Activated CD8-positive, alpha-beta memory T cell treated with anti-CD3 and anti-CD28 coated beads for 24 hours (primary cell): ENCODE data around the gene LYST.
"Not testable (repeated sequence)": the region's sequence is repeated elsewhere in the genome, so short reads cannot be mapped to it uniquely, and the experiment has no call there.

Source experiments
- DNase-seq: peaks from one replicate; pipeline ENCODE4 v3.0.0-alpha.2; 2020

LYST gene

DNA sequence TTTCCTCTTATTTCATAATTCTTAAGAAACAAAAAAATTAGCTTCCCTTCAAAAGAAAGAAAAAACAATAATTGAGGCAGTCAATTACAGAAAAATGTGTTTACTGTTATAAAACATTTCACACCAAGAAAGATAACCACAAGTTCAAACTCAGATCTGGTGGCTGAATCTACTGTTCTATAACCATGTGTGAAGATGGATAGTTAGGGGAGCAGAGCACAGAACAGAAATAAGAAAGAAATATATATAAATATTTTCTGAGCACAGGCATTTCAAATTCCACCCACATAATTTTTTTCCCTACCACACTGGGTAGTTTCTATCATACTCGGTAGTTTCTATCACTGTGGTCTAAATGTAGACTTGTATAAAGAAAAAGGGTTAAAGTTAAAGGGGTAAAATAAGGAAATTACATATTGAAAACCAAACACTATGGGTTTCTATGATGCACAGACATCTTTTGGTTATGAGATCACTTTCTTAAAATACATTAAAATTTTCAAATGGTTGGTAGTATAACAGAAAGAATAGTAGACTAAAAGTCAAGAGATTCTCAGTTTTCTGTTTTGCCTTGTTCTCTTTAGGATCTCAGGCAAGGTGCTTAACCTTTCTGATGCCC, 10.8 kb downstream of the LYST start:
- DNase-seq, result no peak

DNA sequence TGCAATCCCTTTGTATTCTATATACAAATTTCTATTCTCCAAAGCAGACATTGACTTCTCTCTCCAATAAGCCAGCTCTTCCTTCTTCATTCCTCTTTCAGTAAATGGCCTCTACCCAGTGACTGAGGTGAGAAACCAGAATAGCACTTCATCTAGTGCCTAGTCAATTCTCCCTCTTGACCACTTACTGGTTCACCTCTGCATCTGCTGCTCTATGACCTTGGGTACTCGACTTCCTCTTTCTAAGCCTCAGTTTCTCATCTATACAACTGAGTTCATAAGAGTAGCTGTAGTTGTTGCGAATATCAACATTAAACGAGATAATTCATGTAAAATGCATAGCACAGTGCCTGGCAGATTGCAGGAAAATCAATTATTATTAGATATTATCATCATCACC, 12.4 kb downstream of the LYST start:
- DNase-seq, result no peak

DNA sequence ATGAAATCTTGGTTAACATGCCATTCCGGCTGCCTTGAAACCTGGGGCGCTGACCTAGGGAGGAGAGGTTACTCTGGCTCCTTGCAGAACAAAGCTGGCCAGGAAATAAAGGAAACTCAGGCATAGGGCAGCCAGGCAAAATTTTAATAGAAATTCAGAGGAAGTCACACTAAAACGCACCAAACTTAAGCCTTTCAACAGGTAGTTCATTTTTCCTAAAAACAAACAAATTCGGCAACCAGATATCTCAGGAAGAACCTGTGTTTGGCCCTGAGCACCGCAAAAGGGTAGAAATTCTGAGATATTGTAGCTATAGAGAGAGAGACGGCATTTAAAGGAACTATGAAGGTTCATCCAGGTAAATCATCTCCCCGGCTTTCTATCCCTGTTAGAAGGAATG, 13.1 kb downstream of the LYST start:
- no peak for DNase-seq

- DNase-seq, result no peak
Measured at GRCh38 chr1:235852887-235853286, 13.8 kb downstream of the LYST start.

GRCh38 chr1:235851939-235852338, 14.8 kb downstream of the LYST start:
- DNase-seq, result no peak

DNA sequence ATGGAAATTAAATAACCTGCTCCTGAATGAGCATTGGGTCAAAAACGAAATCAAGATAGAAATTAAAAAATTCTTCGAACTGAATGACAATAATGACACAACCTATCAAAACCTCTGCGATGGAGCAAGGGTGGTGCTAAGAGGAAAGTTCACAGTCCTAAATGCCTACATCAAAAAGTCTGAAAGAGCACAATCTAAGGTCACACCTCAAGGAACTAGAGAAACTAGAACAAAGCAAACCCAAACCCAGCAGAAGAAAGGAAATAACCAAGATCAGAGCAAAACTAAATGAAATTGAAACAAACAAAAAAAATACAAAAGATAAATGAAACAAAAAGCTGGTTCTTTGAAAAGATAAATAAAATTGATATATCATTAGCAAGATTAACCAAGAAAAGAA, 18.5 kb downstream of the LYST start:
- not testable (repeated sequence) for DNase-seq

GRCh38 chr1:235845656-235846107, 21.0 kb downstream of the LYST start:
- DNase-seq, result not testable (repeated sequence)

GRCh38 chr1:235844776-235845175, 21.9 kb downstream of the LYST start:
- DNase-seq, result no peak

GRCh38 chr1:235843461-235843961, 23.2 kb downstream of the LYST start:
- DNase-seq, result no peak

DNA sequence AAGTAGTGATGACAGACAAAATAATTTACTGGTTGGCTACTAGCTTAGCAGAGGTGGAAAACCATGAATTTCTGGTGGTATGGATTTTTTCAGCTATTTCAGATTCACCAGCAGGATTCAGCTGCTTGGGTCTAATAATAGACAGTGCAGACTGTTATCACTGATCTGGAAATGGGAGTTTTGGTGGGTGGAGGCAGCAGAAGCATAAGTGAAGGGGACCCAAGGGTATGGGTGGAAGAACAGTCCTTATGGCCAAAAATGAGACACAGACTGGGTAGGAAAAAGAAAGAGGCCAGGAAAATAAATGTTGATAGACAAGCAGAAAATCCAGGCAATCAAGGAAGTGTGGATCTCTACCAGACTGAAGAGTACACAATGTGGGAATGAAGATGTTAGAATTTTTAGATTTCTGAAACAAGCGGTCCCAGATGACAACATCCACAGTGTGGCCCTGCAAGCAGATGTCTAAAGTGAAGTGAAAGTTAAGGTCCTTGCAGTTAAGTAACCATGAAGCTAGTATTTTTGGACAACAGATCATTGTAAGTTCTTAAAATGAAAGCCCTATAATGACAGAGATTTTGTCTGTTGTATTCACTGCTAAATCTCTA, 24.7 kb downstream of the LYST start:
- DNase-seq, result no peak

DNA sequence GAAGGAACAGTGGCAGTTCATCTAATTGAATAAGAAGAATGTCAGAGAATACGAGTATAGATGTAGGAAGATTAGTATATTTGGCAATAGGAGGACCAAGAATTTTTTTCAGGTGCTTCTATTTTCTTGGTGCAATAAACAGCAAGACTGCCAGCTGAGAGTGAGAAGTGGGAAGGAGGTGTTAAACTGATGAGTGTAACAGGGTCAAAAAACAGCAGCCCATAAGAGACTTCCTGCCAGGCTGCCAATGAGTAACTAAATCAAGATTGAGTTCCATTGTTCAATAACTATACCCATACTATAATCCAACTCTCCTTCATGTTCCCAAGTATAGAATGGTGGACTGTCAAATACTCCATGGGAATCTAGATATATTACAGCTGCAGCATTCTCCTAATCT, 28.7 kb downstream of the LYST start:
- DNase-seq, result no peak

GRCh38 chr1:235835226-235835625, 31.5 kb downstream of the LYST start:
- no peak for DNase-seq

DNA sequence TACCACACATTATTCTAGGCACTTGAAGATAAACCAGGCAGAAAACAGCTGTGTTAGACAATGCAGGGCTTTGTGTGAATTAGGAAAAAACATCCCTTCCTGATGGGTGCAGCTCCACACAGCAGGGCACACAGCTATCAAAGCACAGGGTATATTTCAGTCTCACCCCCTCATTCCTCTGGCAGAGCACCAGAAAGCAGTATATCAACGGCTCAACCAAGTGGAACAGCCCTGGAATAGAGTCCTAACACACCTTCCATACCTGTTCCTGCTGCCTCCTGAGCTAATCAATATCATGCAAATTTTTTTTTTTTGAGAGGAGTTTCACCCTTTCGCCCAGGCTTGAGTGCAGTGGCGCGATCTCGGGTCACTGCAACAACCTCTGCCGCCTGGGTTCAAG, 32.1 kb downstream of the LYST start:
- DNase-seq, result no peak

DNA sequence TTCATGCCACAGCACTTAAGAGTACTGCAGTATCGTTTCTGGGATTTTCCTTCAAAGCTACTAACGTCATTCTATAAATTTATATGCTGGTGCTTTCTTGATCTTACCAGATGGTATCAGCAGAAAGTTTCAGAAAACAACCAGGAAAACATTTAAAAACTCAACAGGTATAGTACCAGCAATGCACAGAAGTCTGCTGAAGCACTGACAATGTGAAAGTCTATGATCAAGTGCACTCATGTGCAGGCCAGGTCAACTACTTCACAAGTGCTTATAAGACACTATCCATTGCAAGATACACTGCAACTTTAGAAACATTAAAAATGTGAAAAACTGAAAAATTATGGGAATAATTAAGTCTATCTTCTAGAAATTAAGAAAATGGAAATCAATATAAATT, 34.7 kb downstream of the LYST start:
- no peak for DNase-seq

DNA sequence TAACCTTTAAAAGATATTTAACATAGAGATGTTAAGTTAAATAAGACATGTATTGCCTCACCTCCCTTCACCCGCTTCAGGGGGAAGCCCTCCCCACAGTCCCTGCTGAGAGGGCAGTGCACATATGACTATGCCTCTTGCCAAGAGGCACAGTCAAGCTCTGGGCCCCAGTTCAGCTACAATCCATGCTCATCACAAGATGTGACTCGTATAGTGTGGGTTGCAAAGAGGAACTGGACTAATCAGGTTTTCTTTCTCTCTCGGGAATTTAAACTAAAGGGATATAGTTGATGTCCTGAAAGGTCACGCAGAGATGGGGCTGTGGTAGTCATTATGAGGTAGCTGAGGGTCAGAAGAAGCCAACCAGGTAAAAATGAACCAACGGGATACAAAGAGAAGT, 35.6 kb downstream of the LYST start:
- no peak for DNase-seq

GRCh38 chr1:235826102-235826854, 40.4 kb downstream of the LYST start:
- no peak for DNase-seq

DNA sequence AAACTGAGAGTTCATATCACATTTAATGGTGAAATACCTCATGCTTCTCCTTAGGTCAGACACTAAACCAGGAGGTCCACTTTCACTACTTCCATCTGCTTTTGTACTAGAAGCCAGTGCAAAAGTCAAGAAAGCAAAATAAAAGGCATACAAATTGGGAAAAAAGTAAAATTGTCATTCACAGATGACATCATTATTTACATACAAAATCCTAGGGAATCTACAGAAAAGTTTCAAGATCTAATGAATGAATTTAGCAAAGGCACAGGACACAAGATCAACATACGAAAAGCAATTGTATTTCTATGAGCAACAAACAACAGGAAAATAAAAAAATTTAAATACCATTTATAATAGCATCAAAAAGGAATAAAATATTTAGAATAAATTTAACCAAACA, 41.5 kb downstream of the LYST start:
- no peak for DNase-seq

DNA sequence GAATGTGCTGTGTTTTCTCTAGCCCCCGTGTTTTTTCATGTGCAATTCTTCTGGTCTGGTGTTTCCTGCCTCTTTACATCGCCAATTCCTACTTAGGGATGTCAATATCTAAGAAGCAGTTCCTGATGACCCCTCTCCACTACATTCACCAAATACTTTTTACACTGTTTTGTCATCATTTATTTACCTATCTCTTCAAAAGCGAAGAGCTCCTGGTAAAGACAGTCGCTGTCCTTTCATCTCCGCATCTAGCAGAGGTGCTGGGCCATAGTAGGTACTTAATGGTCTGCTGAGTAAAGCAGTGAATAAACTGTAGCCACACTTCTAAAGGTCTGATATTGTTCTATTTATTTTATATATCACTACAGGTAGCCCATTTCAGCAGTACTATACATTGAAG, 43.0 kb downstream of the LYST start:
- no peak for DNase-seq

GRCh38 chr1:235822685-235823084, 44.0 kb downstream of the LYST start:
- DNase-seq, result no peak

DNA sequence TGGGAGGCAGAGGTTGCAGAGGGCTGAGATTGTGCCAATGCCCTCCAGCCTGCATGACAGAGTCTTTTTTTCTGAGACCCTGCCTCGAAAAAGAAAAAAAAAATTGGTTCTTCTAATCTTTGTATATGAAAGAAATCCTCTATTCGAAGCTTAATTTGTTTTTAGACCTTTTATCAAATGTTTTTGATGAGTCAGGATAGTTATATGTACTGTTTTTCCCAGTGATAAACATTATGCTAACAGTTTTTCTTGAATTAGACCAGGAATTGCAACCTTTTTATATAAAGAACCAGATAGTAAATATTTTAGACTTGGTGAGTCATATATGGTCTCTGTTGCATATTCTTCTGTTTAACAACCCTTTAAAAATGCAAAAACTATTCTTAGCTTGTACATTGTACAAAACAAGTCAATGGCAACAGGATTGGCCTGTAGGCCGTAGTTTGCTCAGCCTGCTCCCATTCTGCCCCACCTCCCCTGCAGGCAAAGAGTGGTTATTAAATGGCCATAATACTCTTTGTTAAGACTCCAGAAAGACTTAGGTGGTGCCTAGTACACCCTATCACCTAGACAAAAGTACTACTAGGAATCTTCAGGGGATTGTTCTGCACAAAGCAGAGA, 45.2 kb downstream of the LYST start:
- no peak for DNase-seq

- no peak for DNase-seq
Measured at GRCh38 chr1:235820061-235820460, 46.6 kb downstream of the LYST start.

- no peak for DNase-seq
Measured at GRCh38 chr1:235818632-235819136, 48.0 kb downstream of the LYST start.

GRCh38 chr1:235817101-235817728, 49.5 kb downstream of the LYST start:
- no peak for DNase-seq
